Astrocyte of the spinal cord (primary cell): ENCODE data around the gene SASH1.

Experiments used
- DNase-seq: peaks from one replicate; pipeline ENCODE4 v3.0.0; 2011; ENCODE audit warnings: low read depth, low spot score
- H3K4me3 ChIP-seq: 2 replicates; pipeline ENCODE4 v1.5.1; 2011; ENCODE audit warnings: low read depth, mild to moderate bottlenecking, low read length, moderate library complexity
- CTCF ChIP-seq: IDR thresholded peaks from 2 replicates; pipeline ENCODE4 v1.5.1; 2012; ENCODE audit warnings: low read depth, mild to moderate bottlenecking, low read length, inconsistent platforms
- in situ Hi-C: cut with HindIII; loops from 2 replicates; pipeline ENCODE4 v1.10.0; 2017; ENCODE audit warnings: low sequenced_read_pairs

The SASH1 gene

GRCh38 chr6:148521158-148521557 is 178.5 kb downstream of the SASH1 start:
- no peak overlapping the region for H3K4me3 ChIP-seq
- in situ Hi-C loops, result no loop called here
- no peak for DNase-seq
- TF ChIP-seq CTCF, result no peak

GRCh38 chr6:148521586-148521985 is 178.9 kb downstream of the SASH1 start:
- H3K4me3 ChIP-seq, result no peak overlapping the region
- no peak for TF ChIP-seq CTCF
- in situ Hi-C loops, result no loop called here
- DNase-seq, result peak; percentile 67

DNA sequence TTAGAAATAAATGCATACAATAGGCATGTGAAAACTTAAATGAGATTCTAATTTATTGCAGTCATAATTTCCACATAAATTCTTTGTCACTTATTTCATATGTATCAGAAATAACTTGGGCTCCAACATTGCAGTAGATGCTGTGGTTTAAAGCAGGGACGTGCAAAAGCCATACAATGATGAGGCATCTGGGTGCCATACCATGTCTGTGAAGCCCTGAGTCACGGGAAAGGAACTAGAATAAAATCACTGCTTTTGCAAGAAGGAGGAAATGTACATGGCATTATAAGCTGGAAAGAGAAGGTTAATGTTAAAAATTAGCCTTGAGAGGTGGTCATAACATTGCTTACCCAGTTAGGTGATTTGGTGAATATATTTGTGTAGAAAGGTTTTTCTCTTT is 180.4 kb downstream of the SASH1 start:
- in situ Hi-C loops, result no loop called here
- TF ChIP-seq CTCF, result no peak
- H3K4me3 ChIP-seq, result no peak overlapping the region
- peak; percentile 80 for DNase-seq

GRCh38 chr6:148523551-148523950 is 180.9 kb downstream of the SASH1 start:
- DNase-seq, result no peak
- in situ Hi-C loops, result no loop called here
- no peak overlapping the region for H3K4me3 ChIP-seq
- TF ChIP-seq CTCF, result no peak

DNA sequence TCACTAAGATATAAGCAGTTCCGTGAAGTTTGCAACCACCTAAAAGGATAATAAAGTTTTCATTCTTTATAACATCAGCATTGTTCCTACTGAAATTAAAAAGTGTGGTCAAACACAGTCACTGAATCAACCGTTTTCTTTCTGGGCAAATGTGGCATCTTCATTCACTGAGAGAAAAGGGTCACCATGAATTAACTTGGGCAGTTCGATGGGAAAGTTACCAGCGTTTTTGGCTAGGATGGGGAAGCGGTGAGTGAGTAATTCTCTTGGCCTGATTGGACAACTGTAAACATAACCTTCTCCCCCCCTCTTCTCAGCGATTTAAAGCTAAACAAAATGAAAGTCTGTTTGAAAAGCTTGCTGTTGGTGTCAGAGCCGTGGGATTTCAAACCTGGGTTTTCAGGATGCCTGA is 181.8 kb downstream of the SASH1 start:
- peak; percentile 89 for DNase-seq
- TF ChIP-seq CTCF, result no peak
- in situ Hi-C loops, result no loop called here
- peak overlapping the region; percentile 34 for H3K4me3 ChIP-seq

DNA sequence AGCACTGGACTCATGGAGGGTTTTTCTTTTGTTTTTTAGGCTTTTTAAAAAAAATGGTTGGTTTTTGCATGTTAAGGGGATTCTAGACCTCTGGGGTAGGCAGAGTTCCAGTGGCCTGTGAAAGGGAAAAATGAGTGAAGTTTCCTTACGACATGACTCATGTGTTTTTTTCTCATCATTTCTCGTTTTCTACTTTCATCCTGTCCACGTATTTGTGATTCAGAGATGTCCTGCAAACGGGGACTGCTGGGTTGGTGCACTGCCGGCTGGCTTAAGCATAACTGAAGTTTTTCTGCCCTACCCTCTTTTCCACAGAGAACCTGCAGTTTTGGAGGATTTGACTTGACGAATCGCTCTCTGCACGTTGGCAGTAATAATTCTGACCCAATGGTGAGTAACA is 182.3 kb downstream of the SASH1 start:
- TF ChIP-seq CTCF, result no peak
- peak; percentile 90 for DNase-seq
- peak overlapping the region; percentile 34 for H3K4me3 ChIP-seq
- in situ Hi-C loops, result no loop called here

DNA sequence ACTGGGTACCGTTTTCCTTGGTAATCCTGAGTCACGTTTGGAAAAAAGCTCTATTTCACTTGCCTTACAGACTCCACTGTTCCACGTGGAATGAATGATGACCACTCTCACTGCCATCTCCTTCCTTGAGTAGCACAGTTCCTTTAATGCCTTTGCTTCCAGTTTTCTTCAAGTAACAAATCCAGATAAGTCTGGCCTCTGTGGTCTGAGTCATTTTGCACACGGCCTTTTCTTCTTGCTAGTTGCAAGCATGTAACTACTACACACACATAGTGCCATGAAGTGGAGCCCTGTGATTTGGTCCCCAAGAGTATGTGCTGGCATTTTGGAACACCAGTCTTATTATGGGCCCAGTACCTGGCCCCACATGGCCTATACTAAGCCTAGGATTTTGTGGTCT is 182.8 kb downstream of the SASH1 start:
- in situ Hi-C loops, result no loop called here
- peak; percentile 90 for DNase-seq
- no peak for TF ChIP-seq CTCF
- H3K4me3 ChIP-seq, result peak overlapping the region; percentile 34
